Stimulated activated CD8-positive, alpha-beta memory T cell treated with anti-CD3 and anti-CD28 coated beads, Interleukin-7, amount 100 ng/mL, for 4 hours (primary cell): ENCODE results near the gene EMC8.
"Not testable (repeated sequence)": the region's sequence is repeated elsewhere in the genome, so short reads cannot be mapped to it uniquely, and the experiment has no call there.

Source experiments
- DNase-seq, 2 donors: peaks; one replicate each; pipeline ENCODE4 v3.0.0-alpha.2; 2020; ENCODE audit warnings: low read depth in 2 of 2

EMC8 gene

GRCh38 chr16:85799497-85800320 lies at the start of gene EMC8, which contains the start of gene COX4I1:
EMC8 (minus strand) TSS chr16:85799544; CDS start chr16:85799295, 249 bp downstream.
COX4I1 (plus strand) TSS chr16:85799695; CDS start chr16:85801206, 1,511 bp downstream.
- peak; percentile 84 to 92 for DNase-seq

DNA sequence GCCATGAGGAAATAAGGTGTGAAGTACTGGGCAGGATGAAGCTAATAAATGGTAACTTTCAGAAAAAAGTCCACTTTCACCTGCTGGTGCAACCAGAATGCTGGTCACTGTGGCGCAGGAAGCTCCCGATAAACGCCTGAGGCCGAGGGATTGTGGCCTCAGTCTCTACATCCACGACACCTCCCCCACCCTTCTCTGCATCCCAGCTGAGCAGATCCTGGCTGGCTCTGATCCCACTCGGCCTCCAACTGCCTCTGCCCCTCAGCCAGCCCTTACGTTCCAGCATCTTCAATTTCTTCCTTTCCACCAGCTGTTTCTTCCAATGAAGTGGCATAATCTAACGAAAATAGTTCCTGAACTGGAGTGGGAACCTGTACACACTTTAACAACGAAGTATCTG lies 49.6 kb upstream of the EMC8 start:
- DNase-seq: no peak

- DNase-seq: no peak
Measured at GRCh38 chr16:85847681-85848601, 48.6 kb upstream of the EMC8 start.

DNA sequence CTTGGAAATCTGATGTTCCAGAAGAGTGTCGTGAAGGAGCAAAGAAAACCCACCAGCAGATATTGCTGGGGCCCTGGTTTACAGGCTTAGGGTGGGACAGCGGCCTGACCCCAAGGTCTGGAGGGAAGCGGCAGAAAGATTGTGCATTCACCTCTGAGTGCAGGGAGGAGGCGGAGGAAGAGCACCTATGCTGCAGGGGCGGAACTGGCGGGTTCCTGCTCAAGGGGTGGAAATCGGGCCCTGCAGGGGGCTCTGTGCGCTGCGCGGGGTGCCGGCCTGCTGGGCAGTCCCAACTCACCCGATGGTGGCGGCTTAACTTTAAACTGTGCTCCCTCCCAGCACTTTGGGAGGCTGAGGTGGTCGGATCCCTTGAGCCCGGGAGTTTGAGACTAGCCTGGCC lies 47.7 kb upstream of the EMC8 start:
- no peak for DNase-seq

DNA sequence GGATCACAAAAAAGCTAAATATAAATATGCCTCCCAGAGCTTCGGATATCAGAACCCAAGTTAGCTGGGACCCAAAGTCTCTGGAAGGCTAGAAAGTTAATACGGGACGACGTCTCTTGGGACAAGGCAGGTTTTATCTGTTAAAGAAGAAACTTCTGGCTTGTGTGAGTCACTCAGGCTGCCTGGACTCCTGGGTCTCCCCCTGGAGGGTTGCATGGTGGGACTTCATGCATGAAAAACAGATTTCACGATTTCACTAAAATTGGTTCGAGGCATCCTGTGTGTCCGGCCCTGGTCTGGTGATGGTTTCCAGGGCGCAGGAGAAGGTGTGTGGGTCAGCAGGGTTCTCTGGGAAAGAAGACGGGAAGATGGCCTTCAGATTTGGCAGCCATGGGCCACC lies 47.1 kb upstream of the EMC8 start:
- DNase-seq: no peak

GRCh38 chr16:85845266-85845665 lies 45.9 kb upstream of the EMC8 start:
- DNase-seq: no peak

GRCh38 chr16:85844786-85845185 lies 45.4 kb upstream of the EMC8 start:
- DNase-seq: no peak

GRCh38 chr16:85844169-85844481 lies 44.8 kb upstream of the EMC8 start:
- no peak for DNase-seq

- DNase-seq: no peak
Measured at GRCh38 chr16:85843471-85844168, 44.3 kb upstream of the EMC8 start.

DNA sequence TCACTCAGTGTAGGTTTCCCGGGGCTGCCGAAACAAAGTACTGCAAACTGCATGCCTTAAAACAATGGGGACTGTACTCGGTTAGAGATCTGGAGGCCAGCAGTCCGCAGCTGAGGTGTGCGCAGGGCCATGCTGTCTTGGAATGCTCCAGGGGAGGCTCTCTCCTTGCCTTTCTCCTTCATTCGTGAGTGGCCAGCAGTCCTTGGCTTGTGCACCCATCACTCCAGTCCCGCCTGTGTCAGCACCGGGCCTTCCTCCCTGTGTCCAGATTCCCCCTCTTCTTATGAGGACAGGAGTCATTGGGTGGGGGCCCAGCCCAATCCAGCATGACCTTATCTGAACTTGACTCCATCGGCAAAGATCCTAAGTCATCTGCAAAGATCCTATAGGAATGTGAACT lies 43.5 kb upstream of the EMC8 start:
- DNase-seq: no peak

GRCh38 chr16:85842435-85842834 lies 43.1 kb upstream of the EMC8 start:
- no peak for DNase-seq

- no peak for DNase-seq
Measured at GRCh38 chr16:85840801-85841200, 41.5 kb upstream of the EMC8 start.

DNA sequence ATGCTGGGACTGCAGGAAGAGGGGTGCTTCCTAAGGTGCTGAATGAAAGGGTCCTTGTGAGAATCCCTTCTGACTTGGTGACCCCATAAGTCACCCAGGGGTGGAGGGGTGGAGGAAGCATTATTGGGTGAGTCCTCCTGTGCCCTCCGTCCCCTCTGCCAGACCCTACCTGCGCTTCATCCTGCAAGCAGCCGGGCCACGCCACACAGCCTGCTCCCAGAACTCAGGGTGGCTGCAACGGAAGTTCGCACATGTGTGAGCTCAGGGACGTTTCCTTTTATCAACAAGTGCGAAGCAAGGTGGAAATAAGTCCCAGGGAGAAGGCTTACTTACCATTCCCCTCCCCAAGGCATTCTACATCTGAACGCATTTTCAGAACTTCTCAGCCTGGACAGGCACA lies 41.1 kb upstream of the EMC8 start:
- no peak for DNase-seq

- DNase-seq: no peak
Measured at GRCh38 chr16:85839681-85840240, 40.4 kb upstream of the EMC8 start.

GRCh38 chr16:85838876-85839585 lies 39.7 kb upstream of the EMC8 start:
- no peak for DNase-seq

GRCh38 chr16:85838381-85838780 lies 39.0 kb upstream of the EMC8 start:
- no peak for DNase-seq

GRCh38 chr16:85837654-85838053 lies 38.3 kb upstream of the EMC8 start:
- DNase-seq: not testable (repeated sequence)

DNA sequence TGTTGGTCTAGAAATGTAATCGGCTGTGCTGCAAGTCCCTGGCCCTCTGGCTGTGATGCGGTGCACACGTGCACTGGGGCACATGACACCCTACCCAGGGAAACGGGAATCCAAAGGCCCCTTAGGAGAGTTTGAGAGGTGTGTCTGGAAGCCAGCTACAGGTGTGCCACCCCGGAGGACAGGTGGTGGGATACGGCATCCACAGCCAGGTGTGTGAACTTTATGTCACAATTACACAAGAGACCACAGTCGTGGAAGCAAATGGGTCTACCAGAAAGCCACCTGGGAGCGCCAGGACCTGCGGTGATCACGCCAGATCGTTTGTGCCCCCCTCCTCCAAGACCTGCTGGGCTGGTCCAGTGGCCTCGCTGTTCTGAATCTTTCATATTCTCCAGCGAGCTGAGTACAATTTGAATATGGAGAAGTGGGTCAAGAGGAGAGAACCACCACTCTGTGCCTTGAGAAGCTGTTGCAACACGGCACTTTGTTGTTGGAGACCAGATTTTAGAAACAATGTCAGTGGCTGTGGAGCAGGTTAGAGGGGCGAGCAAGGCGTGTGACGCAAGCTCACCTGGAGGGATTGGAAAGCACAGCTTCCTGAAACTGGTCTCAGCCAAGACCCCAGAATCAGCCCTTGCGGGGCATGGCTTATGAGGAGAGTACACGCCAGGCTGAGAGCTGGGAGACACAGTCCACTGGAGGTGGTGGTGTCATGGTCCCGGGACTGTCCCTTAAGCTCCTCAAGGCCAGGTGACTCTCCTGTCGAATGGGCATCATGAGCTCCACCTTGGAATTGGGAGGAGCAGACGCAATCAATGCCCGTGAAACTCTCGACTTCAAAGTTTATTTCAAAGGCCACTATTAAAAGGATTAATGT lies 37.6 kb upstream of the EMC8 start:
- no peak for DNase-seq

- no peak for DNase-seq
Measured at GRCh38 chr16:85835956-85836705, 36.8 kb upstream of the EMC8 start.
